Gastroesophageal sphincter (tissue), 4 donors: ENCODE results near the gene TTC6. TPM values are rescaled to one million over a fixed set of nuclear protein-coding genes. Genes with fewer than 3 reads are reported as not detected.

Source experiments
- ATAC-seq: fragments of 150-250 bp; one replicate; pipeline ENCODE4 v1.9.1; 2016; ENCODE audit warnings: mild to moderate bottlenecking, moderate library complexity
- H3K27ac ChIP-seq, 4 donors: fragments of 200-600 bp; sonication (generic) in 3 of 4; 1 replicate in 3 of 4; 2 replicates in 1 of 4; pipeline ENCODE4 v1.5.1; 2016 to 2019
- H3K27me3 ChIP-seq: fragments of 200-600 bp; sonication (generic); one replicate; pipeline ENCODE4 v1.5.1; 2019
- H3K36me3 ChIP-seq, 2 donors: fragments of 200-600 bp; sonication (generic); one replicate each; pipeline ENCODE4 v1.5.1; 2019; ENCODE audit warnings: control low read depth in 1 of 2
- H3K4me1 ChIP-seq, 3 donors: fragments of 200-600 bp; sonication (generic); 1 replicate in 2 of 3; 2 replicates in 1 of 3; pipeline ENCODE4 v1.5.1; 2016 to 2019; ENCODE audit warnings: control low read depth in 2 of 3
- H3K4me3 ChIP-seq, 2 donors: fragments of 200-600 bp; sonication (generic); one replicate each; pipeline ENCODE4 v1.5.1; 2019; ENCODE audit warnings: mild to moderate bottlenecking in 1 of 2, moderate library complexity in 1 of 2
- H3K9me3 ChIP-seq, 3 donors: fragments of 200-600 bp; sonication (generic); one replicate each; pipeline ENCODE4 v1.5.1; 2017 to 2019; ENCODE audit warnings: control low read depth in 2 of 3
- EP300 ChIP-seq: sonication (generic); formaldehyde crosslinking; IDR thresholded peaks from one replicate; pipeline ENCODE4 v1.6.1; 2017; ENCODE audit warnings: antibody characterized with exemption, mild to moderate bottlenecking
- POLR2A ChIP-seq, 2 donors: fragments of 450-650 bp; IDR thresholded peaks; one replicate each; pipeline ENCODE4 v1.6.1; 2017; ENCODE audit warnings: antibody characterized with exemption in 2 of 2, mild to moderate bottlenecking in 2 of 2, moderate library complexity in 1 of 2
- POLR2AphosphoS5 ChIP-seq: sonication (generic); formaldehyde crosslinking; IDR thresholded peaks from one replicate; pipeline ENCODE4 v1.6.1; 2017; ENCODE audit warnings: antibody characterized with exemption
- WGBS, 2 donors: methylation state at CpG; one replicate each; pipeline ENCODE4 v1.1.5; 2018; ENCODE audit warnings: low coverage in 1 of 2; 5-methylcytosine and 5-hydroxymethylcytosine counted together
- total RNA-seq, 4 donors: library from RNA; depleted of rRNA; stranded (reverse); fragments of >200 nt; gene quantifications; one replicate each; pipeline ENCODE4 v1.1.0, GENCODE V29; 2016
- TF ChIP-seq, protein P1 (sequence below), 4 experiments: fragments of 200-600 bp in 2 of 4; fragments of 450-650 bp in 2 of 4; sonication (generic) in 1 of 4; IDR thresholded peaks; one replicate each; pipeline ENCODE4 v1.5.1; 2017 to 2019; ENCODE audit warnings: antibody characterized with exemption in 4 of 4, mild to moderate bottlenecking in 2 of 4, moderate library complexity in 2 of 4

Gene TTC6
- total RNA-seq, 4 donors from 2014 or later: 0.31 to 1.1 TPM; not detected in 2

DNA sequence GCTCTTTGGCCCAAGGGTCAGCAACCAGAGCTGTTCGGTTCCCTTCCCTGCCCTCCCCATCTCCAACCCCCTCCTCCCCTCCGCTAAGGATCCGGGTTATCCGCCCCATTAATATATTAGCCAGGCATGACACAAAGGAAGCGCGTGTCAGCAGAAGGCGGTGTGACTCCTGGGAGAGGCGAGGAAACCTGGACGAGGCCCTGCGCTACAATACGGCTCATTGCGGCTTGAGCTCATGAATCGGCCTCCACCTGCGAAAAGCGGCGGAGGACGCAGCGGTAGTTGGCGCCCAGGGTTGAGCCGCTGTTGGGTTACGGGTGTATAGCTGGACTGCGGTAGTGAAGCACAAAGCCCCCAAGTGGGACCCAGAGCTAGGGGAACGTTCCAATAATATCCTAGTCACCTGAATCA, 10.3 kb upstream of the TTC6 start:
- Histone ChIP-seq H3K27ac (no peak overlapping the region), H3K4me1 (peaks cover 0 to 33% (median 0%) of the 10 kb centered on the region in 3 donors), H3K9me3 (no peaks in the 10 kb centered on the region), H3K36me3 (no peaks in the 10 kb centered on the region), H3K4me3 (no peak overlapping the region), H3K27me3 (peaks cover 84% of the 10 kb centered on the region)
- no peak for ATAC-seq
- TF ChIP-seq POLR2AphosphoS5 (no peak), POLR2A (IDR thresholded peaks at IDR 0.05) (no peak), EP300 (no peak)
- TF ChIP-seq, protein P1, sequence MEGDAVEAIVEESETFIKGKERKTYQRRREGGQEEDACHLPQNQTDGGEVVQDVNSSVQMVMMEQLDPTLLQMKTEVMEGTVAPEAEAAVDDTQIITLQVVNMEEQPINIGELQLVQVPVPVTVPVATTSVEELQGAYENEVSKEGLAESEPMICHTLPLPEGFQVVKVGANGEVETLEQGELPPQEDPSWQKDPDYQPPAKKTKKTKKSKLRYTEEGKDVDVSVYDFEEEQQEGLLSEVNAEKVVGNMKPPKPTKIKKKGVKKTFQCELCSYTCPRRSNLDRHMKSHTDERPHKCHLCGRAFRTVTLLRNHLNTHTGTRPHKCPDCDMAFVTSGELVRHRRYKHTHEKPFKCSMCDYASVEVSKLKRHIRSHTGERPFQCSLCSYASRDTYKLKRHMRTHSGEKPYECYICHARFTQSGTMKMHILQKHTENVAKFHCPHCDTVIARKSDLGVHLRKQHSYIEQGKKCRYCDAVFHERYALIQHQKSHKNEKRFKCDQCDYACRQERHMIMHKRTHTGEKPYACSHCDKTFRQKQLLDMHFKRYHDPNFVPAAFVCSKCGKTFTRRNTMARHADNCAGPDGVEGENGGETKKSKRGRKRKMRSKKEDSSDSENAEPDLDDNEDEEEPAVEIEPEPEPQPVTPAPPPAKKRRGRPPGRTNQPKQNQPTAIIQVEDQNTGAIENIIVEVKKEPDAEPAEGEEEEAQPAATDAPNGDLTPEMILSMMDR (IDR thresholded peaks at IDR 0.05): no peak
- WGBS, 2 donors: 0 to 7% methylated on average over 2 to 19 of the region's 23 CpGs

DNA sequence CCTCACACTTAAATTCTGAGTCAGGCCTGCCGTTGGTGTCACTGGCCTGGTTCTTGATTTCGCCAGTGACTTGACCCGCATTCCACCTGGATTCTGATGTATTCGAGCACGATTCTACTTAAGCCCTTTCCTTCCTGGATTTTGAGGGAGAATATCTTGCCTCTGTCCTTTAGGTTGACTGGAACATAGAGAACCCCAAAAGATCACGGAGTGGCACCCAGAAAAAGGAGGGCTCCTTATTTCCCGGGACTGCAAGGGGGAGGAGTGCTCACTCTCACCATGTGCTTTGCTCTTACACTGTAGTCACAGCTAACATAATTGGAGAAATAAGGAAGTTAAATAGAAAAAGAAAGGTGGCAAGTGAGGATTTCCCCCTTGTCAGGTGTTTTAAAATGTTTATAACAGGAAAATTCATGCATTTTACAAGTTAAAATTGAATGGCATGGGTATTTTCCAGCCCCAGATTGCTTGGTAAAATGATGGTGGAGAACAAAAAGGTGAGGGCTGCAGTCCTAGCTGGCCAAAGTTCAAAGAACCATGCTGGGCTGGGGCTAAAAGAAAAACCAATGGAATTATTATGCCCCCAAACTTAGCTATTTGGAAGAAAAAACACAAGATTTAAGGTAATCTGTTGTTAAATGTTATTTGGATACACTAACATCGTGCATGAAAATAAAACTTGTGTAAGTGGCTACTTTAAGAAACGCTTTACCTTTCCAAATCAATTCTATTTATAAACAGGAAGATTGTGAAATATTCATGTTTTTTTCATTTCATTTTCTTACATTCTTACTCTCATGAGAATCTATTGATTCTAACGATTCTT, 9.2 kb upstream of the TTC6 start:
- WGBS, 2 donors: 0 to 5% methylated on average over 4 to 10 of the region's 10 CpGs
- no peak for ATAC-seq
- TF ChIP-seq, protein P1 (IDR thresholded peaks at IDR 0.05): no peak
- no peak for TF ChIP-seq POLR2AphosphoS5
- TF ChIP-seq EP300: no peak
- TF ChIP-seq POLR2A (IDR thresholded peaks at IDR 0.05): no peak
- no peaks in the 10 kb centered on the region for H3K9me3 ChIP-seq
- H3K27ac ChIP-seq: no peak overlapping the region
- H3K4me3 ChIP-seq: no peak overlapping the region
- peaks cover 0 to 34% (median 0%) of the 10 kb centered on the region in 3 donors for H3K4me1 ChIP-seq
- H3K36me3 ChIP-seq: no peaks in the 10 kb centered on the region
- H3K27me3 ChIP-seq: peaks cover 95% of the 10 kb centered on the region

DNA sequence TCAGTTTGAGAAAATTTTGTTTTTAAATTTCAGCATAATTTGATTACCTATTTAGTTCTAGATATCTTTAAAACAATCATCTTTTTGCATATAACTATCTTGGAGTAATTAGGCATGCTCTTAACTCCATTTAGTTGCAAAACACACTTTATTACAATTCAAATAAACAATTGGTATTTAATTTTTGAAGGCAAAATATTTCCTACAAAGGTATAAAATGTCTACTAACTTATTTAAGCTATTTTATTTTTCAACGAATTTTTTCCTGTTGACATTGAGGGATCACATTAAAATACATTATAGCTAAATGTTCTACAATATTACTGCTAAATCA, 8.7 kb upstream of the TTC6 start:
- WGBS, 2 donors: 0 to 4% methylated on average over 1 of the region's 1 CpG
- ATAC-seq: no peak
- no peaks in the 10 kb centered on the region for H3K36me3 ChIP-seq
- H3K9me3 ChIP-seq: peaks cover 0 to under 1% (median 0%) of the 10 kb centered on the region in 3 donors
- H3K4me1 ChIP-seq: peaks cover 0 to 40% (median 2%) of the 10 kb centered on the region in 3 donors
- H3K27me3 ChIP-seq: peaks cover 100% of the 10 kb centered on the region
- TF ChIP-seq EP300 (no peak), POLR2A (IDR thresholded peaks at IDR 0.05) (no peak), POLR2AphosphoS5 (no peak)
- TF ChIP-seq, protein P1 (IDR thresholded peaks at IDR 0.05): no peak
- no peak overlapping the region for H3K27ac ChIP-seq
- H3K4me3 ChIP-seq: no peak overlapping the region

DNA sequence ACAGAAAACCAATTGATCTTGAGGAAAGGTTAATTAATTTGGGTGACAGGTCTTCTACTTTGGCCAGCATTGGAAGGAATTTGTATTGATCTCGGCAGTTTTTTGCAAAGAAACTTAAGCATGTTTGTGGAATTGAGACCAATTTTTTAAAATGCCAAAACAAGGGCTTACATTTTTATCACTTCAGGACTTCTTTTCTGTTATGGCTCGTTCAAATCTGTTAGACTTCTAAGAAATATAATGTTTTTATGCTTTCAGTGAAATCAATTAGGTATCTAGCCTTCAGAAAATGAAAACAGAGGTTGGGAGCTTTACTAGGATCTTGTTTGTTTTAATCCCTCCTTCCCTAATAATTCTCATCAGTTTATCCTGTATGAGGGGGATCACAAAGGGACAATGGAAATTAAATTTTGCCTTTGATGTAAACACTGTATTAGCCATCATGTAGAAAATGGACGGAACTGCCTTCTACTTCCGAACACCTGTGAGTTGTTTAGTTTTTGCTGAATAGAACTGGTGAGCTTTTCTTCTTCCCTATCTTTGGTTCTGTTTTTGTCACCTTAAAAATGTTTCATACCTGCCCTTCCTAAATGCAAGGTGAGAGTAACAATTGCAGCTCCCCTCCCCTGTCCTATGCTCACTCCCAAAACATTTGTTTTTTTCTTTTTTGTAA, 8.2 kb upstream of the TTC6 start:
- WGBS, 2 donors: 18 to 21% methylated on average over 4 of the region's 4 CpGs
- Histone ChIP-seq H3K27me3 (peaks cover 100% of the 10 kb centered on the region), H3K27ac (no peak overlapping the region)

More for the DNA sequence above, 8.2 kb upstream of the TTC6 start:
- Histone ChIP-seq H3K36me3 (no peaks in the 10 kb centered on the region), H3K4me1 (peaks cover 0 to 45% (median 3%) of the 10 kb centered on the region in 3 donors), H3K4me3 (no peak overlapping the region), H3K9me3 (peaks cover 0 to 6% (median 0%) of the 10 kb centered on the region in 3 donors)
- TF ChIP-seq, protein P1 (IDR thresholded peaks at IDR 0.05): no peak
- TF ChIP-seq POLR2AphosphoS5 (no peak), POLR2A (IDR thresholded peaks at IDR 0.05) (no peak), EP300 (no peak)
- ATAC-seq: no peak
